ENCODE measurements around the gene PLXND1. TPM values are rescaled to one million over a fixed set of nuclear protein-coding genes. Genes with fewer than 3 reads are reported as not detected.

Gene PLXND1
- total RNA-seq, 2 donors from 2014 or later: 73.1 to 83.2 TPM

DNA sequence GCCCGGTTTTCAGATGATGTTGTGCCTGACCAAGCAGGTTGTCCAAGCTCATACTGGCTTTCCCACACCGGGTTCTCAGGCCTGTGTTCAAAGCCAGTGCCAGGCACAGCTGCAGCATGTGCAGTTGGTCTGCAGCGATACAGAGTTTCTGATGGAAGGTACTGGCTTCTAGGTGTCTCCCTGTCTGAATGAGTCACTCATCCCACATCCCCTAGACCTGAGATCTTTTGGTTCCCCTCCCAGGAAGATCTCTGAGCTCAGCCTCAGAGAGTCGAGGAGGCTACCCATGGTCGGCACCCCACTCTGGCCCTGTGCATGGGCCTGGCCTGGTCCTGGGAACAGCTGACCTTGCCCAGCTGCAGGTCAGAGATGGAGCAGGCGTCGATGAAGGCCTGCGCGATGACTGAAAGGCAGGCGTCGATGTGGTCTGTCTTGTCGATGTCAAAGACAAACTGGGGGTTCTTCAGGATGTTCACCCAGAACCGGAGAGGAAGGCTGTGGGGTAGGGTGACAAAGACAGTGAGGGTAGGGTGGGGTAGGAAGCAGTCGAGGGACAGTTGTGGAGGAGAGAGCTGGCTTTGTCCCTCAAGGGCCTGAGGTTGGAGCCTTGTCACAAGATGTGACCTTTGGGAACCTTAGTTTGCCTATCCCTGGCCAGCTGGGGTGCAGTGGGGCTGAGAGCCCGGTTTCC, 48.2 kb downstream of the PLXND1 start:
- no peak for DNase-seq
- H3K9me3 Mint-ChIP-seq: no peaks in the 10 kb centered on the region
- H3K4me3 Mint-ChIP-seq: no peak overlapping the region
- no peaks in the 10 kb centered on the region for H3K4me1 ChIP-seq (ENCODE audit: control insufficient read depth, insufficient read depth, low read length)
- H3K4me1 Mint-ChIP-seq: peaks cover 18% of the 10 kb centered on the region
- TF ChIP-seq, protein P1, sequence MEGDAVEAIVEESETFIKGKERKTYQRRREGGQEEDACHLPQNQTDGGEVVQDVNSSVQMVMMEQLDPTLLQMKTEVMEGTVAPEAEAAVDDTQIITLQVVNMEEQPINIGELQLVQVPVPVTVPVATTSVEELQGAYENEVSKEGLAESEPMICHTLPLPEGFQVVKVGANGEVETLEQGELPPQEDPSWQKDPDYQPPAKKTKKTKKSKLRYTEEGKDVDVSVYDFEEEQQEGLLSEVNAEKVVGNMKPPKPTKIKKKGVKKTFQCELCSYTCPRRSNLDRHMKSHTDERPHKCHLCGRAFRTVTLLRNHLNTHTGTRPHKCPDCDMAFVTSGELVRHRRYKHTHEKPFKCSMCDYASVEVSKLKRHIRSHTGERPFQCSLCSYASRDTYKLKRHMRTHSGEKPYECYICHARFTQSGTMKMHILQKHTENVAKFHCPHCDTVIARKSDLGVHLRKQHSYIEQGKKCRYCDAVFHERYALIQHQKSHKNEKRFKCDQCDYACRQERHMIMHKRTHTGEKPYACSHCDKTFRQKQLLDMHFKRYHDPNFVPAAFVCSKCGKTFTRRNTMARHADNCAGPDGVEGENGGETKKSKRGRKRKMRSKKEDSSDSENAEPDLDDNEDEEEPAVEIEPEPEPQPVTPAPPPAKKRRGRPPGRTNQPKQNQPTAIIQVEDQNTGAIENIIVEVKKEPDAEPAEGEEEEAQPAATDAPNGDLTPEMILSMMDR (conservative IDR thresholded peaks at IDR 0.05): no peak
- no peaks in the 10 kb centered on the region for H3K36me3 ChIP-seq (ENCODE audit: control insufficient read depth, insufficient read depth, low read length)
- H3K4me3 ChIP-seq (ENCODE audit: low read length): no peak overlapping the region
- no peaks in the 10 kb centered on the region for H3K27me3 ChIP-seq (ENCODE audit: control insufficient read depth, insufficient read depth, low read length, poor library complexity, severe bottlenecking)
- H3K27ac Mint-ChIP-seq: peak overlapping the region; percentile 74
- H3K27me3 Mint-ChIP-seq (ENCODE audit: insufficient read depth): no peaks in the 10 kb centered on the region
- H3K9ac ChIP-seq (ENCODE audit: extremely low read depth, low read length, poor library complexity, severe bottlenecking): no peak overlapping the region
- H3K27ac ChIP-seq (ENCODE audit: low read depth, low read length): no peak overlapping the region
- 91% methylated on average over 10 to 15 of the region's 15 CpGs for WGBS, 2 experiments (ENCODE audit: insufficient coverage in 1 of 2, insufficient read length in 1 of 2)
- H3K36me3 Mint-ChIP-seq (ENCODE audit: low read depth): peaks cover 36% of the 10 kb centered on the region
- H3K9me3 ChIP-seq (ENCODE audit: control insufficient read depth, low read length): no peaks in the 10 kb centered on the region

DNA sequence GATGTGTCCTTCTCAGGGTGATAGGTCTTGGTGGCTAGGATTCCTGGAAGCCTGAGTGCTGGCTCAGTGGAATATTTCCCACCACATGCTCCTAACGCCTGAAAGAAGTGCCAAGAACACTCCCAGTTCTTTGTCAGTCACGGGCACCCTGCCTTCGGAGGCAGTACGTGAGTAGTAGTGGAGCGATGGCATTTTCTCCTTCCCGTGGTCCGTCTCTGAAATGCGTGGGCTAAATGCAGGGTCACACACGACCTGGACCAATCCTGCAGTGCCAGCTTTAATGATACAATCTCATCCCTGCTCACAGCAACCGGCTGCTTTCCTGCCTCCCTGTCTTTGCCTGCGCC, 49.0 kb downstream of the PLXND1 start:
- Mint-ChIP-seq H3K4me3 (no peak overlapping the region), H3K27me3 (ENCODE audit: insufficient read depth) (no peaks in the 10 kb centered on the region), H3K4me1 (peaks cover 23% of the 10 kb centered on the region), H3K9me3 (no peaks in the 10 kb centered on the region), H3K27ac (peak overlapping the region; percentile 4), H3K36me3 (ENCODE audit: low read depth) (peaks cover 30% of the 10 kb centered on the region)
- no peaks in the 10 kb centered on the region for H3K9me3 ChIP-seq (ENCODE audit: control insufficient read depth, low read length)
- H3K27ac ChIP-seq (ENCODE audit: low read depth, low read length): peak overlapping the region; percentile 17
- 90 to 94% methylated on average over 11 of the region's 11 CpGs for WGBS, 2 experiments (ENCODE audit: insufficient coverage in 1 of 2, insufficient read length in 1 of 2)
- no peak for DNase-seq
- no peak overlapping the region for H3K9ac ChIP-seq (ENCODE audit: extremely low read depth, low read length, poor library complexity, severe bottlenecking)
- H3K36me3 ChIP-seq (ENCODE audit: control insufficient read depth, insufficient read depth, low read length): no peaks in the 10 kb centered on the region
- H3K27me3 ChIP-seq (ENCODE audit: control insufficient read depth, insufficient read depth, low read length, poor library complexity, severe bottlenecking): no peaks in the 10 kb centered on the region
- TF ChIP-seq, protein P1 (conservative IDR thresholded peaks at IDR 0.05): no peak
- H3K4me3 ChIP-seq (ENCODE audit: low read length): no peak overlapping the region
- no peaks in the 10 kb centered on the region for H3K4me1 ChIP-seq (ENCODE audit: control insufficient read depth, insufficient read depth, low read length)

DNA sequence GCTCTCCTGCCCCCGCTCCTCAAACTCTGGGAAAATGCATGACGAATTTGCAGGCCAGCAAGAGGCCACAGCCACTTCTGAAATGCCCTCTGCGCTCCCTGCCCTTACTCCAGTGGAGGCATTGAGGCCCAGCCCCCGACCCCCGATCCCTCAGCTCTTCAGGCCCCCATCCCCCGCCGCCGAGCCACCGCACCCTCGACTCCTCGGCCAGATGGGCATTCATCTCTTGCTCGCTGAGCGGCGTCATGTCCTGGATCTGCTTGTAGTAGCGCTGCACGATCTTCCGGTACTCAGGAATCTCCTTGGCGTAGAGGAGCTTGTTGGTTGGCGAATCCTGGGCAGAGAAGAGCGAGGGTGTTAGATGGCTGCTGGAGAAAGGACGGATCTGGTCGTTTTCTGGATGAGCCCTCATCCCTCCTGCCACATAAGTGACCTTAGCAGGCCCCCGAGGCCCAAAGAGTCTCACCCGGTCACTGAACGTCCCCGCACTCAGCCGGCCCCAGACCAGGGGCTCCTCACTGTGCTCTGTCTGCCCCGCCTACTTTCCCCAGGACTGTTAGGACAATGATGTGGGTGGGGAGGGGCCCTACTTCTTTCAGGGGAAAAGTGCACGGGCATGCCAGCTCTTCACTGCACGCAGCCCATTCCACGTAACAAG, 49.5 kb downstream of the PLXND1 start:
- H3K9me3 Mint-ChIP-seq: no peaks in the 10 kb centered on the region
- Histone ChIP-seq H3K9me3 (ENCODE audit: control insufficient read depth, low read length) (no peaks in the 10 kb centered on the region), H3K27ac (ENCODE audit: low read depth, low read length) (peak overlapping the region; percentile 17), H3K36me3 (ENCODE audit: control insufficient read depth, insufficient read depth, low read length) (no peaks in the 10 kb centered on the region), H3K9ac (ENCODE audit: extremely low read depth, low read length, poor library complexity, severe bottlenecking) (no peak overlapping the region), H3K4me3 (ENCODE audit: low read length) (no peak overlapping the region), H3K27me3 (ENCODE audit: control insufficient read depth, insufficient read depth, low read length, poor library complexity, severe bottlenecking) (no peaks in the 10 kb centered on the region), H3K4me1 (ENCODE audit: control insufficient read depth, insufficient read depth, low read length) (no peaks in the 10 kb centered on the region)
- H3K4me3 Mint-ChIP-seq: no peak overlapping the region
- peaks cover 28% of the 10 kb centered on the region for H3K4me1 Mint-ChIP-seq
- H3K27me3 Mint-ChIP-seq (ENCODE audit: insufficient read depth): no peaks in the 10 kb centered on the region
- TF ChIP-seq, protein P1 (conservative IDR thresholded peaks at IDR 0.05): no peak
- peak overlapping the region; percentile 45 for H3K27ac Mint-ChIP-seq
- H3K36me3 Mint-ChIP-seq (ENCODE audit: low read depth): peaks cover 27% of the 10 kb centered on the region
- 90 to 97% methylated on average over 16 to 31 of the region's 31 CpGs for WGBS, 2 experiments (ENCODE audit: insufficient coverage in 1 of 2, insufficient read length in 1 of 2)
- DNase-seq: no peak
